Panc1 (cell line): ENCODE results near the gene BHLHE23. TPM values are rescaled to one million over a fixed set of nuclear protein-coding genes. Genes with fewer than 3 reads are reported as not detected.

Experiments used
- ATAC-seq: fragments of 200-7000 bp; cut with Tn5 transposase; 2 replicates; pipeline ENCODE4 v1.9.1; 2020; ENCODE audit warnings: mild to moderate bottlenecking, moderate library complexity
- Bru-seq: library from RNA; stranded (reverse); fragments of 400-500 nt; gene quantifications from one replicate; lab custom pipeline; 2021; lab: Mats Ljungman, UMichigan
- BruChase-seq, 2 experiments: library from RNA; stranded (reverse); fragments of 400-500 nt; gene quantifications; one replicate each; lab custom pipeline; 2021; lab: Mats Ljungman, UMichigan
- BruUV-seq: library from RNA; stranded (reverse); fragments of 400-500 nt; replicated peaks from 2 replicates; lab custom pipeline; 2021; lab: Mats Ljungman, UMichigan
- CTCF ChIA-PET: fragments of 300-600 bp; sonication (Branson Sonifier 250); formaldehyde crosslinking; loops from one replicate; lab custom pipeline; 2022; ENCODE audit warnings: antibody characterized with exemption; lab: Charles Lee
- POLR2A ChIA-PET: fragments of 300-600 bp; sonication (Branson Sonifier 250); formaldehyde crosslinking; loops from one replicate; lab custom pipeline; 2022; ENCODE audit warnings: antibody characterized with exemption; lab: Charles Lee
- DNase-seq: peaks from one replicate; pipeline ENCODE4 v3.0.0-alpha.2; 2010; ENCODE audit warnings: low read depth, low spot score
- H3K27ac ChIP-seq: 2 replicates; pipeline ENCODE4 v1.5.1; 2011; ENCODE audit warnings: mild to moderate bottlenecking, low read length, inconsistent platforms
- H3K27me3 ChIP-seq: fragments of 200-500 bp; sonication (Bioruptor generic); 2 replicates; pipeline ENCODE4 v1.6.0; 2014; ENCODE audit warnings: low read length, inconsistent platforms; ENCODE audit not compliant: control insufficient read depth, insufficient read depth
- H3K36me3 ChIP-seq: fragments of 200-500 bp; sonication (Bioruptor generic); 2 replicates; pipeline ENCODE4 v1.5.1; 2014; ENCODE audit warnings: inconsistent platforms, mild to moderate bottlenecking, low read length, moderate library complexity; ENCODE audit not compliant: control insufficient read depth, insufficient read depth
- H3K4me1 ChIP-seq: 2 replicates; pipeline ENCODE4 v1.5.1; 2011; ENCODE audit warnings: inconsistent platforms, mild to moderate bottlenecking, low read length, moderate library complexity; ENCODE audit not compliant: control insufficient read depth, insufficient read depth
- H3K4me3 ChIP-seq, 2 experiments: 2 replicates each; pipeline ENCODE4 v1.5.1; 2011 to 2012; ENCODE audit warnings: low read depth in 2 of 2, low read length in 2 of 2, mild to moderate bottlenecking in 2 of 2, inconsistent platforms in 1 of 2, moderate library complexity in 1 of 2
- H3K9me3 ChIP-seq: fragments of 200-500 bp; sonication (Bioruptor generic); 2 replicates; pipeline ENCODE4 v1.5.1; 2014; ENCODE audit warnings: low read depth, mild to moderate bottlenecking, inconsistent platforms, low read length, moderate library complexity; ENCODE audit not compliant: control insufficient read depth, insufficient read depth
- CTCF ChIP-seq: fragments of 450-650 bp; IDR thresholded peaks from 2 replicates; pipeline ENCODE4 v1.5.1; 2017; ENCODE audit warnings: mild to moderate bottlenecking
- POLR2AphosphoS5 ChIP-seq: IDR thresholded peaks from 2 replicates; pipeline ENCODE4 v1.6.1; 2012; ENCODE audit warnings: mild to moderate bottlenecking, low read depth, low read length, moderate library complexity
- REST ChIP-seq, 2 experiments: IDR thresholded peaks; 2 replicates each; pipeline ENCODE4 v1.6.1; 2011 to 2012; ENCODE audit warnings: low read depth in 2 of 2, control low read depth in 1 of 2, low read length in 1 of 2, mild to moderate bottlenecking in 1 of 2, moderate library complexity in 1 of 2; ENCODE audit not compliant: insufficient read depth in 1 of 2
- SIN3A ChIP-seq: IDR thresholded peaks from 2 replicates; pipeline ENCODE4 v1.6.1; 2012; ENCODE audit warnings: low read depth, mild to moderate bottlenecking, low read length, moderate library complexity, borderline replicate concordance; ENCODE audit not compliant: insufficient read depth
- TCF7L2 ChIP-seq: IDR thresholded peaks from 2 replicates; pipeline ENCODE4 v1.6.1; 2011; ENCODE audit warnings: mild to moderate bottlenecking, low read depth, low read length, inconsistent platforms
- in situ Hi-C: cut with HindIII; loops from 2 replicates; pipeline ENCODE4 v1.10.0; 2016; ENCODE audit warnings: low sequenced_read_pairs, low pct_unique_long_range_greater_than_20kb
- intact Hi-C: fragments of 100-400 bp; cut with micrococcal nuclease; formaldehyde crosslinking; loops from one replicate; pipeline ENCODE4 v1.10.0; 2022; ENCODE audit not compliant: unreplicated experiment
- long read RNA-seq: library from polyadenylated mRNA; unstranded; transcript quantifications from one replicate; pipeline ENCODE4 v2.0.0, GENCODE V29; 2021; ENCODE audit not compliant: unreplicated experiment
- polyA plus RNA-seq: library from polyadenylated mRNA; unstranded; fragments of >200 nt; gene quantifications from one replicate; pipeline ENCODE4 v1.2.1, GENCODE V29; 2012; ENCODE audit warnings: missing spikeins; ENCODE audit not compliant: insufficient read length
- total RNA-seq: library from RNA; stranded (reverse); gene quantifications from one replicate; pipeline ENCODE4 v1.2.1, GENCODE V29; 2021; ENCODE audit not compliant: unreplicated experiment

The BHLHE23 gene
- total RNA-seq: not detected
- not detected for polyA plus RNA-seq
- Bru-seq, nascent RNA: not detected
- BruChase-seq, experiment 1, labeled RNA remaining after a 2-hour chase: not detected
- not detected for BruChase-seq, experiment 2, labeled RNA remaining after a 6-hour chase
- long read RNA-seq: 0 reads

- ChIA-PET CTCF (no interaction called here), POLR2A (no interaction called here)
- ATAC-seq (no peak), DNase-seq (no peak)
- Histone ChIP-seq H3K4me3 (no peak within 1 kb of the TSS), H3K4me1 (peaks cover 6% of the 10 kb centered on the region), H3K27ac (no peak within 1 kb of the TSS), H3K36me3 (no peaks in the 10 kb centered on the region), H3K27me3 (peaks cover 6% of the 10 kb centered on the region; the same call in 1 of the 2 replicates), H3K9me3 (no peaks in the 10 kb centered on the region)
- TF ChIP-seq SIN3A: no peak
- TF ChIP-seq TCF7L2: no peak
- no peak for TF ChIP-seq REST (IDR thresholded peaks at IDR 0.05; ENCODE audit: insufficient read depth in 1 of 2, low read depth in 2 of 2, low read length in 1 of 2)
- no peak for TF ChIP-seq CTCF
- no peak for TF ChIP-seq POLR2AphosphoS5
- intact Hi-C loops: no loop called here
- BruUV-seq: no TSS peak
- in situ Hi-C loops: no loop called here
Measured at GRCh38 chr20:63006540-63007359, at the start of gene BHLHE23. Gene BHLHE23, minus strand, starts transcription at chr20:63006964. Its CDS starts 190 bp downstream, at chr20:63006774.

GRCh38 chr20:63055575-63056235 is 48.9 kb upstream of the BHLHE23 start:
- Histone ChIP-seq H3K27me3 (no peaks in the 10 kb centered on the region), H3K9me3 (no peaks in the 10 kb centered on the region), H3K27ac (no peak overlapping the region), H3K4me1 (no peaks in the 10 kb centered on the region), H3K4me3 (no peak overlapping the region), H3K36me3 (no peaks in the 10 kb centered on the region)
- DNase-seq (no peak), ATAC-seq (peak; percentile 47)
- ChIA-PET CTCF (interaction anchor here (0.9 to 1.2 kb wide), 2 partner anchors 77 to 115 kb away, joined by 3 read pairs; no protein-coding TSS in a partner anchor), POLR2A (no interaction called here)
- in situ Hi-C loops: no loop called here
- no peak for TF ChIP-seq TCF7L2
- intact Hi-C loops: loop anchor here (5.0 kb wide), 1 partner anchor 122 kb away; no protein-coding TSS in a partner anchor
- BruUV-seq: no TSS peak
